MG63 (cell line): ENCODE measurements around the gene APEX1. TPM values are rescaled to one million over a fixed set of nuclear protein-coding genes. Genes with fewer than 3 reads are reported as not detected.
A peak's percentile ranks its signal among the peaks of the same experiment; 100 is the strongest.
"Not testable (repeated sequence)": the region's sequence is repeated elsewhere in the genome, so short reads cannot be mapped to it uniquely, and the experiment has no call there.

Experiments used
- DNase-seq: peaks from one replicate; pipeline ENCODE4 v3.0.0-alpha.2; 2020
- H3K27me3 ChIP-seq: fragments of 250-450 bp; sonication (Bioruptor Pico); 2 replicates; pipeline ENCODE4 v1.5.1; 2020; ENCODE audit warnings: mild to moderate bottlenecking, moderate library complexity
- H3K36me3 ChIP-seq: fragments of 250-450 bp; sonication (Bioruptor Pico); 2 replicates; pipeline ENCODE4 v1.5.1; 2020; ENCODE audit warnings: mild to moderate bottlenecking, moderate library complexity
- H3K4me3 ChIP-seq: fragments of 250-450 bp; sonication (Bioruptor Pico); 2 replicates; pipeline ENCODE4 v1.5.1; 2020; ENCODE audit warnings: mild to moderate bottlenecking, moderate library complexity
- H3K9me3 ChIP-seq: fragments of 250-450 bp; sonication (Bioruptor Pico); 2 replicates; pipeline ENCODE4 v1.5.1; 2020; ENCODE audit warnings: mild to moderate bottlenecking, moderate library complexity
- total RNA-seq: library from RNA; depleted of rRNA; stranded (reverse); fragments of >200 nt; shearing (Covaris generic); gene quantifications from 2 replicates; pipeline ENCODE4 v1.2.3, GENCODE V29; 2014; ENCODE audit warnings: low replicate concordance

Gene APEX1
- total RNA-seq, 1 experiment from 2014 or later = 145 TPM

- Histone ChIP-seq H3K9me3 (no peaks in the 10 kb centered on the region), H3K36me3 (no peaks in the 10 kb centered on the region), H3K27me3 (no peaks in the 10 kb centered on the region), H3K4me3 (no peak overlapping the region)
- DNase-seq = no peak
These were observed 25.0 kb upstream of the APEX1 start for GRCh38 chr14:20429801-20430669.

- no peak for DNase-seq
- Histone ChIP-seq H3K36me3 (no peaks in the 10 kb centered on the region), H3K27me3 (no peaks in the 10 kb centered on the region), H3K4me3 (no peak overlapping the region), H3K9me3 (no peaks in the 10 kb centered on the region)
These were observed 20.1 kb upstream of the APEX1 start for GRCh38 chr14:20434701-20435581.

GRCh38 chr14:20435582-20436362 lies 19.3 kb upstream of the APEX1 start, which contains the start of gene KLHL33:
TSS of gene KLHL33 (minus strand) at chr14:20436166. CDS start at chr14:20435811, 355 bp downstream.
- Histone ChIP-seq H3K36me3 (no peaks in the 10 kb centered on the region), H3K9me3 (no peaks in the 10 kb centered on the region), H3K27me3 (no peaks in the 10 kb centered on the region), H3K4me3 (no peak within 1 kb of the TSS)
- no peak for DNase-seq

- H3K27me3 ChIP-seq = no peaks in the 10 kb centered on the region
- no peaks in the 10 kb centered on the region for H3K9me3 ChIP-seq
- DNase-seq = peak; percentile 54
- H3K4me3 ChIP-seq = no peak overlapping the region
- H3K36me3 ChIP-seq = no peaks in the 10 kb centered on the region
These were observed 18.7 kb upstream of the APEX1 start for GRCh38 chr14:20436363-20436755.

GRCh38 chr14:20438664-20439063 lies 16.4 kb upstream of the APEX1 start:
- Histone ChIP-seq H3K27me3 (no peaks in the 10 kb centered on the region), H3K36me3 (no peaks in the 10 kb centered on the region), H3K9me3 (no peaks in the 10 kb centered on the region), H3K4me3 (no peak overlapping the region)
- DNase-seq = no peak

GRCh38 chr14:20440465-20440864 lies 14.6 kb upstream of the APEX1 start:
- no peak for DNase-seq
- H3K36me3 ChIP-seq = no peaks in the 10 kb centered on the region
- no peak overlapping the region for H3K4me3 ChIP-seq
- no peaks in the 10 kb centered on the region for H3K9me3 ChIP-seq
- H3K27me3 ChIP-seq = no peaks in the 10 kb centered on the region

GRCh38 chr14:20440882-20441281 lies 14.1 kb upstream of the APEX1 start:
- Histone ChIP-seq H3K9me3 (no peaks in the 10 kb centered on the region), H3K27me3 (no peaks in the 10 kb centered on the region), H3K4me3 (no peak overlapping the region), H3K36me3 (no peaks in the 10 kb centered on the region; the same call in 1 of the 2 replicates)
- DNase-seq = no peak

- no peak overlapping the region for H3K4me3 ChIP-seq
- DNase-seq = no peak
- no peaks in the 10 kb centered on the region for H3K9me3 ChIP-seq
- H3K36me3 ChIP-seq = no peaks in the 10 kb centered on the region; the same call in 1 of the 2 replicates
- no peaks in the 10 kb centered on the region for H3K27me3 ChIP-seq
These were observed 13.6 kb upstream of the APEX1 start for GRCh38 chr14:20441461-20441860.

- H3K4me3 ChIP-seq, DNase-seq, H3K27me3 ChIP-seq, H3K9me3 ChIP-seq, H3K36me3 ChIP-seq: not testable (repeated sequence)
These were observed 11.4 kb upstream of the APEX1 start for GRCh38 chr14:20443650-20444049.

GRCh38 chr14:20446889-20447288 lies 8.1 kb upstream of the APEX1 start:
- H3K27me3 ChIP-seq = no peaks in the 10 kb centered on the region
- no peaks in the 10 kb centered on the region for H3K9me3 ChIP-seq
- no peak overlapping the region for H3K4me3 ChIP-seq
- no peak for DNase-seq
- H3K36me3 ChIP-seq = peaks cover 13% of the 10 kb centered on the region

- peaks cover 37% of the 10 kb centered on the region for H3K36me3 ChIP-seq
- not testable (repeated sequence) for H3K27me3 ChIP-seq
These were observed 2.2 kb upstream of the APEX1 start for GRCh38 chr14:20452831-20453230.

GRCh38 chr14:20455355-20456300 lies 602 bp downstream of the APEX1 start:
- no peaks in the 10 kb centered on the region for H3K9me3 ChIP-seq
- H3K4me3 ChIP-seq = peak overlapping the region; percentile 93
- H3K36me3 ChIP-seq = peaks cover 36% of the 10 kb centered on the region
- H3K27me3 ChIP-seq = no peaks in the 10 kb centered on the region
- peak; percentile 56 for DNase-seq

More at GRCh38 chr14:20452831-20453230, 2.2 kb upstream of the APEX1 start:
- not testable (repeated sequence) for DNase-seq, H3K9me3 ChIP-seq, H3K4me3 ChIP-seq

GRCh38 chr14:20456971-20457370 lies 1.9 kb downstream of the APEX1 start:
- Histone ChIP-seq H3K9me3 (no peaks in the 10 kb centered on the region), H3K27me3 (no peaks in the 10 kb centered on the region), H3K36me3 (peaks cover 32% of the 10 kb centered on the region), H3K4me3 (no peak overlapping the region; the same call in 1 of the 2 replicates)
- no peak for DNase-seq

- Histone ChIP-seq H3K9me3 (no peaks in the 10 kb centered on the region), H3K27me3 (no peaks in the 10 kb centered on the region), H3K36me3 (peaks cover 29% of the 10 kb centered on the region), H3K4me3 (no peak overlapping the region)
- no peak for DNase-seq
These were observed 3.2 kb downstream of the APEX1 start for GRCh38 chr14:20458031-20458789.
